Activated T-cell treated with anti-CD3 and anti-CD28 coated beads, Interleukin-2, amount 50 U/mL, for 1 hour (primary cell): ENCODE results near the gene SIGLEC14.

Source experiments
- DNase-seq: peaks from one replicate; pipeline ENCODE4 v3.0.0-alpha.2; 2020

The SIGLEC14 gene

GRCh38 chr19:51614789-51615188 lies 31.8 kb downstream of the SIGLEC14 start:
- DNase-seq, result no peak

DNA sequence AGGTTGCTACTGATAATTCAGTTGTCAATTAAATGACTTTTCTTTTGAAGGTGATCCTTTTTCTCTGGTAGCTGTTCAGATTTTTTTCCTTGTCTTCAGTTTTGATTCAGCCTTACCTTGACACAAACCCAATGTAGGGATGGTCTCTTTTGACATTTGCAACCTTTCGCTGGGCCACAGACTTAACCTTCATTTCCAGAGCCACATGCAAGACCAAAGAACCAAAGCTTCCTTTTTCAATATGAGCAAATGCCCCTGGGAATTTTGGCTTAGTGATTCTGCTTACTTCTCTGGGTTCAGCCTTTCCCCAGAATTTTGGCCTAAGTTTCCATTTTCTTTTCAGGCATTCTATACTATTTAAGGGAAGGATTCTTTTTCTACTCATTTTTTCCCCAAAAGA lies 36.0 kb downstream of the SIGLEC14 start:
- DNase-seq, result no peak

DNA sequence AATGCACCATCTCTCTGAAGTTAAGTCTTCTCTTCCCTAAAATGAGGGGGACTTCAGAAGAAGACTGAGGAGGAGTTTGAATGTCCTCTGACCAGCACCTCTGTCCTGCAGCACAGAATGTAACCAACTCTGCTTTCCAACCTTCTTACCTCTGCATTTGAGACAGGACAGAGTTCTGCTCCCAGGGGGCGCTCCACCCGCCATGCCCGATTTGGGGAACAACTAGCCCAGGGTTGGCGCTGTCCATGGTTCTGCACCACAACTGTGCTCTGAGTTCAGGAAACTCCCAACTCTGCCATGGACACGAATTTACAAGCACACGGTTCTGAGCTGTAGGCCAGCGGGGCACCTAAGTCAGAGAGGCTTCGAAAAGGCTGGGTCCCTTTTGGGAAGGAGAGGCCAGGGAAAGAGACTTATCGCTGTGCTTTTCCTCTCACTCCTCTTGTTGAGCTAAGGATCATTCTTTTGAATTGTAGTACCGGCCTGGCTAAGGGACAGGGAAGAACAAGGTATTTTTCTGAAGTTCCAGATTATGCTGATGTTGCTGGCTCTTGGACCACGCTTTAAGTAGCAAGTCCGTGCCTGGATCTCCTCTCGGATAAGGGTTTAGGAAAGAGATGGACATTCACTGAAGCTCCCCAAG lies 38.6 kb downstream of the SIGLEC14 start:
- DNase-seq, result peak; percentile 53

- DNase-seq, result no peak
Measured at GRCh38 chr19:51607077-51607476, 39.5 kb downstream of the SIGLEC14 start.

- DNase-seq, result no peak
Measured at GRCh38 chr19:51602189-51602854, 44.3 kb downstream of the SIGLEC14 start.

DNA sequence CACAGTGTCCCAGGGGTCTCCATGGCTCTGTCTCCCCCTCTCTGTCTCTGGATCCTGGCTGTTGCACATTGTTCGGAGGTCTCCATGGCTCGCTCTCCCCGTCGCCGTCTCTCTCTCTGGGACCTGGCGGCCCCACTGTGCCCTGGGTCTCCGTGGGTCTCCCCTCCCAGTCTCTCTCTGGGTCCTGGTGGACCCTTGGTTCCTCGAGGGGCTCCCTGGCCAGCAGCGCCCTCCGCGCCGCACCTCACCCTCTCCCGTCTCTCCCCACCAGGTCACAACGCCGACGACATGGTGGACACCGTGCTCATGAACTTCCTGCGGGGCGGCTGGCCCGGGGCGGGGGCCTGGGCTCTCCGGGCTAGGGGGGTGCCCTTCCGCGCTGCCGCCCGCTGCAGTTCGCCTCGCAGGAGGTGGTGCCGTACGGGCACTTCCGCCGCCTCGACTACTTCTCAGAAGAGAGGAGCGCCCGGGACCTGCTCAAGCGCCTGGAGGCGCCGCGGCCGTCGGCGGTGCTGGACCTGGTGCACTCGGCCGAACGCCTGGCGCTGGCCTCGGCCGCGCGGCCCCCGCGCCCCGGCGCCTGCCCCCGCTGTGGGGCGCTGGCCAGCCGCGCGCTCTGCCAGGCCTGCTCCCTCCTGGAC lies 45.6 kb downstream of the SIGLEC14 start:
- no peak for DNase-seq

DNA sequence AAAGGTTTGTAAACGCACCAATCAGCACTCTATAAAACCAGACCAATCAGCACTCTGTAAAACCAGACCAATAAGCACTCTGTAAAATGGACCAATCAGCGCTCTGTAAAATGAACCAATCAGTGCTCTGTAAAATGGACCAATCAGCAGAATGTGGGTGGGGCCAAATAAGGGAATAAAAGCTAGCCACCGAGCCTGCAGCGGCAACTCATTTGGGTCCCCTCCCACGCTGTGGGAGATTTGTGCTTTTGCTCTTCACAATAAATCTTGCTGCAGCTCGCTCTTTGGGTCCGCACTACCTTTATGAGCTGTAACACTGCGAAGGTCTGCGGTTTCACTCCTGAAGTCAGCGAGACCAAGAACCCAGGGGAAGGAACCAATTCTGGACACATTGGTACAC lies 47.5 kb downstream of the SIGLEC14 start:
- DNase-seq, result no peak

DNA sequence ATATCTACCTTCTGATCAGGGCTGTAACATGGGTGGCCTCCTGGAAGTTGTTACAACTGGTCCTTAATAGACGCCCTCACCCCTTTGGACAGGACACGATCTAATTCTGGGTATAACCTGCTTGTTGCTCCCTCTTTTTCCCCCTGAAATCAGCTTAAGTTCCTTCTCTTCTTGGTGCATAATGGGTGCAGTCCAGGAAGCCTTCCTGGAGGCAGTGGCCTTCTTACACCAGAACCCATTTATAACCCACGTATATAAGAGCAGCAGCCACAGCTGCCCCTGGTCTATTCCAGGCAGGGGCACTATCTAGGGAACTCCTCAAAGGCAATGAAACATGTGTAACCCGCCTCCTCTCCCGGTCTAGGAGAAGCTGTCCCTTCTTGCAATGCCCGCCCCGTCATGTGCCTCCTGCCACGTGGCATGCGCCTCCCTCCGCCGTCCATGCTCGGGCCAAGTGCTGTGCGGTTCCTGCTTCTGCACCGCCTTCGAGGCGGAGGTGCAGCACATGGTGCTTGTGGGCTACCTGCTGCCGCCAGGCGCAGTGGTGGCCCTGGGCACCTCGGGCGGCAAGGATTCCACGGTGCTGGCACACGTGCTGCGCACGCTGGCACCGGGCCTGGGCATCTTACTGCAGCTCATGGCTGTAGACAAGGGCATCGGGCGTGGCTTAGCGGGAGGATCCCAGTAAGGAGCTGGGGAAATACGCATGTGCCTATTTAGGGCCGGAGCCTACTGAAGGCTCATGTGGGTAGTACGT lies 48.3 kb downstream of the SIGLEC14 start:
- DNase-seq, result no peak

DNA sequence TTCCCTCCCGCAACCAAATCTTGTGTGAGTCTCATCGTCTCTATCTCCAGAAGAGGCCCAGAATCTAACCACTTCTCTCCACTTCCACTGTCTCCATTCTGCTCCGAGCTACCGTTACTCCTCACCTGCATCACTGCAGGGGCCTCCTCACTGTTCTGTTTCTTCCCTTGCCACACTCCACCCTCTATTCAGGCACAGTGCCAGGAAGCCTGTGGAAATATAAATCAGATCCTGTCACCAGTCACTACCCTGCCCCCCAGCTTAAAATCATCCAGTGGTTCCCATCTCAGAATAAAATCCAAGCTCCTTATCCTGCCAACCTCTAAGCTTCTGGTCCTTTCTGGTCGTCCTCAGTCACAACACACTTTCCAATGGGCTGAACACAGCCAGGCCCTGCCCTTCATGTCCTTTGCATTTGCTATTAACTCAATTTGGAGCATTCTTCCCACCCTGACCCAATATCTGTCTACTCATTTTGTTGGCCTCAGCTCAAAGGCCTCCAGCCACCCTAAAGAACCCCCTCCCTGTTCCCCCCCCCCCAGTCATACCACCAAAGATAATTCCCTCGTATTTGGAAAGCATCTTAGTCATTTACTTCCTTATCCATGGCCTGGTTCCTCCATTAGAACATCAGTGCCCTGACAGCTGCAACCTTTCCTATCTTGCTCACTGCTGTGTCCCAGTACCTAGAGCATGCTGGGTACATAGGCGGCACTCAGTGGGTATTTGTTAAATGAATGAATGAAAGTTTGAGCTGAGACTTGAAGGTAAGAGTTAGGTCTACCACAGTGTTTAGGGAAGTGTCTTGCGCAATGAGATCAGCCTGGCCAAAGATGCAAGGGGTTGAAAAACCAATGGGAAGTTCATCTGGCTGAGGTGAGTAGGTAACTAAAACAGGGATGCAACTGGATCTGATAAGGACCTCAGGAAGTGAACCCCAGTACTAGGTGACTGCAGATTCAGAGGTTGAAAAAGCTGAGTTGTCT lies 51.1 kb downstream of the SIGLEC14 start:
- no peak for DNase-seq

DNA sequence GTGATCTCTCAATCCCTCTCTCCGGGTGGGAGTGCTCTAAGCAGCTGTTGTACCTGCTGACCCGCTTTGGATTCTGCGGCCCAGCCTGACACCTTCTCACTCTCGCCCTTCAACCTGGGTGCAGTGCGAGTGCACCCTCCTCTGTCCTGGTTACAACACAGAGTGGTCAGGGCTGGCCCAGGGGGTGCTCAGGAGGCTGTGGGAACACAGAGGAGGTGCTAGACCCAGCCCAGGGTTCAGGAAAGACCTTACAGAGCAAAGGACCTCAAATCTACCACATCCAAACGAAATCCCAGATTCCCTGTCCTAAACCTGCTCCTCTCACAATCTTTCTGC lies 51.9 kb downstream of the SIGLEC14 start:
- no peak for DNase-seq

DNA sequence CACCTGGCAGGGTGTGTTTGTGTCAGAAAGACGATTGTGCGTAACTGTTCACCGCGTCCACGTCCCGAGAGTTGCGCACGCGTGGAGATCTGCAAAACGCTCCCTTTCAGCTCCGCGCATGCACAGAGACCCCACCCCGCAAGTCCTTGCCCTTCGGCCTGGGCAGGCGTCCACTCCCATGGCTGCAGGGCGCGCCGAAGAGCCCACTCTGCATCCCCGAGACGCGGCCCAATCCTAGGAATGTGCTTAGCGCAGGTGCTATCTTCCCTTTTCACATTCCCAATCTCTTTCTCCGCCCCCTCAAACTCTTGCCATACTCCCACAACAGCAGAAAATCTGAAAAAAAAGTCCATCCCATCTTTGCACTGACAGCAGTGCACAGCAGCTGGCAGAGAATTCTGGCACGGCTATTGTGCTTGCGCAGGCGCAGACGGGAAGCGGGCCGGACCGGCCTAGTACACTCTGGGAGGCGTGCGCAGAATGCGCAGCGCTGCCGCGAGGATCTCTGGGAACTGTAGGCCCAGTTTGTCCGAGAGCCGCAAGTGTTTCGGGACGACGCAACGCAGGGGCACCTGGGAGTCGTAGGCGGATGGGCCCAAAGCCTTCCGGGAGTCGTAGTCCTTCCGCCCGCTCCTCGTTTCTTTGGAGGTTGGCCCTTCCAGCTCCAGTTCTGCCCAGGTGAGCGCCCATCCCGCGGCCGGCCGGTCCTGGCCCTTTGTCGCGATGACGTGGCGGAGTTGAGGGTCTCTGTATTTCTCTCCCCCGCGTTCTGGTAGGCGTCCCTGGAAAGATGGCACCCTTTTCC lies 52.5 kb downstream of the SIGLEC14 start:
- DNase-seq, result peak; percentile 95

DNA sequence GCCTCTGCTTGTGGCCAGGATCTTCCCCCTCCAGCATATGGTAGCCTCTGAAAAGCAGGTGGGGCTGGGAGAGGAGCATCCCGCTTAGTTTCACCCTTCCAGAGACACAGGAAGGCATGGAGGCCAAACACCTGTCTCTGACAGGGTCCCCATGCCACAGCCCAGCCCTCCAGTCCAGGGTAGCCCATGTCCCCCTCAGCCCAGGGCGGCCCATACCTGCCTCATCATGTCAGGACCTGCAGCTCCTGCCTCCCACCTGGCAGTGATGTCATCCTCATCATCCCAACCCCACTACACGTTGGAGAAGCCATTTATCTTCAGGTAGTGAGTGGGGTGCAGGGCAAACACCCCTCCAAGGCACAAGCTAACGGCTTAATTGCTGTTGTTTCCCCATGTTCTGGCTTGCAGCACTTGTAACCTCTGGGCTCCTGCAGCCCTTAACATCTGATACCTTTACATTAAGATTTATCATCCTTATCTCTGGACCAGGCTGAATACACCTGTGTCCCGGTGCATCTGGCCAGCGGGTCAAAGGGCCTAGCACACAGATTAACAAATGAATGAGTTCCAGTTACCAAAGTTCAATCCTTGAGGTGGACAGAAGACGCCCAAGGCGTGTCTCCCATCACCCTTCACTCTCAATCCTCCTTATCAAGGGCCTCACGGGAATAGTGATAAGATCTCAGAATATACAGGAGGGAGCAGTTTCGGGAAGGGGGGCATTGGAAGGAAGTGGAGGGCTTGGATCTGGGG lies 53.3 kb downstream of the SIGLEC14 start:
- DNase-seq, result no peak
